Vagina (tissue), 2 donors: ENCODE data around the gene NKIRAS1.

ENCODE experiments used
- POLR2AphosphoS5 ChIP-seq, 2 donors: sonication (generic); formaldehyde crosslinking; IDR thresholded peaks; one replicate each; pipeline ENCODE4 v1.9.0; 2017; ENCODE audit warnings: antibody characterized with exemption in 2 of 2, mild to moderate bottlenecking in 2 of 2, low read depth in 1 of 2; ENCODE audit not compliant: insufficient read depth in 1 of 2
- TF ChIP-seq, protein P1 (sequence below), 3 experiments: fragments of 450-650 bp in 2 of 3; fragments of 200-600 bp in 1 of 3; sonication (generic) in 1 of 3; IDR thresholded peaks; one replicate each; pipeline ENCODE4 v1.5.1; 2017 to 2019; ENCODE audit warnings: antibody characterized with exemption in 3 of 3, mild to moderate bottlenecking in 2 of 3, moderate library complexity in 2 of 3

DNA sequence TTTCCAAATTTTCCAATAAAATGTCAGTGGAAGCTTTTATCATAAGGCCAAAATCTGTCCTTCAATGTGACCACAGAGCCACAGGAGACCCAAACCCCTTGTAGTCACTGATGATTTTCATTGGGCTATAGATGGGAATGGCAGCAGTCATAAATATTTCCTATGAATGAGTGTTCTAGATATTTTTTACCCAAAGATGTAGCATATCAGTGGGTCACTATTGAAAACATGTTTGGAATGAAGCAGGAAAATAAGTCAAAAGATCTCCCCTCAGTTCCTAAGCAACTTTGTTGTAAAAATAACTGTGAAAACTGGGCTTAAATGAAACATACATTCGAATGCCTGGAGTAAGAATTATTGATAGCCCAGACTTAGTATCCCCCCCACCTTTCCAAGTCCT is 49.0 kb downstream of the NKIRAS1 start:
- TF ChIP-seq, protein P1, sequence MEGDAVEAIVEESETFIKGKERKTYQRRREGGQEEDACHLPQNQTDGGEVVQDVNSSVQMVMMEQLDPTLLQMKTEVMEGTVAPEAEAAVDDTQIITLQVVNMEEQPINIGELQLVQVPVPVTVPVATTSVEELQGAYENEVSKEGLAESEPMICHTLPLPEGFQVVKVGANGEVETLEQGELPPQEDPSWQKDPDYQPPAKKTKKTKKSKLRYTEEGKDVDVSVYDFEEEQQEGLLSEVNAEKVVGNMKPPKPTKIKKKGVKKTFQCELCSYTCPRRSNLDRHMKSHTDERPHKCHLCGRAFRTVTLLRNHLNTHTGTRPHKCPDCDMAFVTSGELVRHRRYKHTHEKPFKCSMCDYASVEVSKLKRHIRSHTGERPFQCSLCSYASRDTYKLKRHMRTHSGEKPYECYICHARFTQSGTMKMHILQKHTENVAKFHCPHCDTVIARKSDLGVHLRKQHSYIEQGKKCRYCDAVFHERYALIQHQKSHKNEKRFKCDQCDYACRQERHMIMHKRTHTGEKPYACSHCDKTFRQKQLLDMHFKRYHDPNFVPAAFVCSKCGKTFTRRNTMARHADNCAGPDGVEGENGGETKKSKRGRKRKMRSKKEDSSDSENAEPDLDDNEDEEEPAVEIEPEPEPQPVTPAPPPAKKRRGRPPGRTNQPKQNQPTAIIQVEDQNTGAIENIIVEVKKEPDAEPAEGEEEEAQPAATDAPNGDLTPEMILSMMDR (IDR thresholded peaks at IDR 0.05), result no peak
- TF ChIP-seq POLR2AphosphoS5 (IDR thresholded peaks at IDR 0.05; ENCODE audit: insufficient read depth in 1 of 2, low read depth in 1 of 2), result no peak
